ENCODE data around the gene MSH2. TPM values are rescaled to one million over a fixed set of nuclear protein-coding genes. Genes with fewer than 3 reads are reported as not detected.

MSH2 gene
- total RNA-seq, 1 experiment from 2014 or later, result 139 TPM

- Histone ChIP-seq H4K20me1 (ENCODE audit: control insufficient read depth, insufficient read depth, insufficient read length) (no peaks in the 10 kb centered on the region), H3K23me2 (ENCODE audit: insufficient read length, low read depth, low read length, poor library complexity, severe bottlenecking) (no peaks in the 10 kb centered on the region), H3K18ac (ENCODE audit: insufficient read length, low read depth, low read length) (no peak overlapping the region), H3K27me3 (ENCODE audit: insufficient read depth, low read length) (no peaks in the 10 kb centered on the region), H2BK12ac (ENCODE audit: insufficient read length, low read depth, low read length) (no peak overlapping the region), H3K9ac (ENCODE audit: extremely low read depth, insufficient read length, low read length) (no peak overlapping the region), H3K79me1 (ENCODE audit: insufficient read depth, low read depth, low read length, poor library complexity, severe bottlenecking) (no peaks in the 10 kb centered on the region), H2BK15ac (ENCODE audit: low read depth, low read length) (no peak overlapping the region), H2BK120ac (ENCODE audit: low read depth, low read length, poor library complexity, severe bottlenecking) (no peak overlapping the region), H4K91ac (ENCODE audit: insufficient read length, low read depth, low read length) (no peak overlapping the region), H4K8ac (replicated peaks; ENCODE audit: insufficient read length, low read depth, low read length) (no peak overlapping the region), H3K9me3 (ENCODE audit: control insufficient read depth, low read depth, low read length) (no peaks in the 10 kb centered on the region), H3K56ac (ENCODE audit: insufficient read length, low read depth, low read length) (no peak overlapping the region), H3K27ac (ENCODE audit: insufficient read length, low read depth, low read length) (no peak overlapping the region), H3T11ph (ENCODE audit: low read length) (no peak overlapping the region), H3K79me2 (ENCODE audit: insufficient read depth, low read length) (no peaks in the 10 kb centered on the region), H3K23ac (ENCODE audit: insufficient read length, low read depth, low read length) (no peak overlapping the region), H2BK5ac (ENCODE audit: insufficient read length, low read length) (no peak overlapping the region), H3K4ac (ENCODE audit: low read depth, low read length) (no peak overlapping the region), H2BK20ac (ENCODE audit: low read depth, low read length, poor library complexity, severe bottlenecking) (no peak overlapping the region), H3K4me2 (ENCODE audit: insufficient read depth, insufficient read length, low read length) (no peak overlapping the region), H3K4me1 (ENCODE audit: insufficient read depth, low read length) (no peaks in the 10 kb centered on the region), H2AK5ac (ENCODE audit: insufficient read length, low read length) (no peak overlapping the region), H4K5ac (ENCODE audit: insufficient read length, low read depth, low read length) (no peak overlapping the region), H2AFZ (ENCODE audit: low read length) (no peak overlapping the region), H3K14ac (ENCODE audit: insufficient read depth, low read length) (no peak overlapping the region)
- TF ChIP-seq, protein P1, sequence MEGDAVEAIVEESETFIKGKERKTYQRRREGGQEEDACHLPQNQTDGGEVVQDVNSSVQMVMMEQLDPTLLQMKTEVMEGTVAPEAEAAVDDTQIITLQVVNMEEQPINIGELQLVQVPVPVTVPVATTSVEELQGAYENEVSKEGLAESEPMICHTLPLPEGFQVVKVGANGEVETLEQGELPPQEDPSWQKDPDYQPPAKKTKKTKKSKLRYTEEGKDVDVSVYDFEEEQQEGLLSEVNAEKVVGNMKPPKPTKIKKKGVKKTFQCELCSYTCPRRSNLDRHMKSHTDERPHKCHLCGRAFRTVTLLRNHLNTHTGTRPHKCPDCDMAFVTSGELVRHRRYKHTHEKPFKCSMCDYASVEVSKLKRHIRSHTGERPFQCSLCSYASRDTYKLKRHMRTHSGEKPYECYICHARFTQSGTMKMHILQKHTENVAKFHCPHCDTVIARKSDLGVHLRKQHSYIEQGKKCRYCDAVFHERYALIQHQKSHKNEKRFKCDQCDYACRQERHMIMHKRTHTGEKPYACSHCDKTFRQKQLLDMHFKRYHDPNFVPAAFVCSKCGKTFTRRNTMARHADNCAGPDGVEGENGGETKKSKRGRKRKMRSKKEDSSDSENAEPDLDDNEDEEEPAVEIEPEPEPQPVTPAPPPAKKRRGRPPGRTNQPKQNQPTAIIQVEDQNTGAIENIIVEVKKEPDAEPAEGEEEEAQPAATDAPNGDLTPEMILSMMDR (conservative IDR thresholded peaks at IDR 0.05), result no peak
- WGBS (ENCODE audit: extremely low coverage, insufficient read length, low lambda C conversion rate), result no CpG with 5 or more reads among the region's 3 CpGs
- Mint-ChIP-seq H3K9me3 (peaks cover 0 to 3% of the 10 kb centered on the region in 2 experiments; a peak in 2 of 5 replicates), H3K4me1 (no peaks in the 10 kb centered on the region), H3K27ac (no peak overlapping the region), H3K27me3 (ENCODE audit: low read depth) (no peaks in the 10 kb centered on the region), H3K4me3 (no peak overlapping the region), H3K36me3 (ENCODE audit: insufficient read depth in 1 of 3, low read depth in 3 of 3) (peaks cover 67 to 85% (median 81%) of the 10 kb centered on the region in 3 experiments)
- DNase-seq, result no peak
Measured at GRCh38 chr2:47379384-47379783, 23.6 kb upstream of the MSH2 start.
